Measurements from ENCODE around the gene INHBB. TPM values are rescaled to one million over a fixed set of nuclear protein-coding genes. Genes with fewer than 3 reads are reported as not detected.

The INHBB gene
- polyA plus RNA-seq, 1 donor from 2014 or later = not detected

GRCh38 chr2:120353591-120353898 lies 7.6 kb downstream of the INHBB start:
- Histone ChIP-seq H3K27me3 (ENCODE audit: insufficient read depth, low read depth, low read length) (peaks cover 21% of the 10 kb centered on the region), H3K9me3 (ENCODE audit: low read length) (no peaks in the 10 kb centered on the region), H3F3A (ENCODE audit: insufficient read depth, low read length, poor library complexity, severe bottlenecking) (no peaks in the 10 kb centered on the region), H4K20me1 (ENCODE audit: insufficient read depth) (no peaks in the 10 kb centered on the region), H3K9me2 (ENCODE audit: insufficient read depth, low read length) (no peaks in the 10 kb centered on the region), H3K36me3 (ENCODE audit: insufficient read depth, low read length) (no peaks in the 10 kb centered on the region), H3K79me2 (replicated peaks; ENCODE audit: insufficient read depth, low read length) (no peaks in the 10 kb centered on the region), H3K4me3 (ENCODE audit: low read length) (no peak overlapping the region), H2AFZ (ENCODE audit: low read depth, low read length) (no peak overlapping the region), H3K27ac (ENCODE audit: low read length) (no peak overlapping the region), H3K4me2 (ENCODE audit: low read length) (no peak overlapping the region), H3K9ac (ENCODE audit: low read length) (no peak overlapping the region)
- TF ChIP-seq TAF1 (IDR thresholded peaks at IDR 0.05; ENCODE audit: low read depth) = no peak
- no peak for TF ChIP-seq SMC3 (conservative IDR thresholded peaks at IDR 0.05; ENCODE audit: poor library complexity)
- TF ChIP-seq, protein P1, sequence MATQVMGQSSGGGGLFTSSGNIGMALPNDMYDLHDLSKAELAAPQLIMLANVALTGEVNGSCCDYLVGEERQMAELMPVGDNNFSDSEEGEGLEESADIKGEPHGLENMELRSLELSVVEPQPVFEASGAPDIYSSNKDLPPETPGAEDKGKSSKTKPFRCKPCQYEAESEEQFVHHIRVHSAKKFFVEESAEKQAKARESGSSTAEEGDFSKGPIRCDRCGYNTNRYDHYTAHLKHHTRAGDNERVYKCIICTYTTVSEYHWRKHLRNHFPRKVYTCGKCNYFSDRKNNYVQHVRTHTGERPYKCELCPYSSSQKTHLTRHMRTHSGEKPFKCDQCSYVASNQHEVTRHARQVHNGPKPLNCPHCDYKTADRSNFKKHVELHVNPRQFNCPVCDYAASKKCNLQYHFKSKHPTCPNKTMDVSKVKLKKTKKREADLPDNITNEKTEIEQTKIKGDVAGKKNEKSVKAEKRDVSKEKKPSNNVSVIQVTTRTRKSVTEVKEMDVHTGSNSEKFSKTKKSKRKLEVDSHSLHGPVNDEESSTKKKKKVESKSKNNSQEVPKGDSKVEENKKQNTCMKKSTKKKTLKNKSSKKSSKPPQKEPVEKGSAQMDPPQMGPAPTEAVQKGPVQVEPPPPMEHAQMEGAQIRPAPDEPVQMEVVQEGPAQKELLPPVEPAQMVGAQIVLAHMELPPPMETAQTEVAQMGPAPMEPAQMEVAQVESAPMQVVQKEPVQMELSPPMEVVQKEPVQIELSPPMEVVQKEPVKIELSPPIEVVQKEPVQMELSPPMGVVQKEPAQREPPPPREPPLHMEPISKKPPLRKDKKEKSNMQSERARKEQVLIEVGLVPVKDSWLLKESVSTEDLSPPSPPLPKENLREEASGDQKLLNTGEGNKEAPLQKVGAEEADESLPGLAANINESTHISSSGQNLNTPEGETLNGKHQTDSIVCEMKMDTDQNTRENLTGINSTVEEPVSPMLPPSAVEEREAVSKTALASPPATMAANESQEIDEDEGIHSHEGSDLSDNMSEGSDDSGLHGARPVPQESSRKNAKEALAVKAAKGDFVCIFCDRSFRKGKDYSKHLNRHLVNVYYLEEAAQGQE (IDR thresholded peaks at IDR 0.05; ENCODE audit: borderline replicate concordance) = no peak
- TF ChIP-seq MXI1 (conservative IDR thresholded peaks at IDR 0.05; ENCODE audit: poor library complexity, severe bottlenecking) = no peak
- no peak for TF ChIP-seq RAD21 (conservative IDR thresholded peaks at IDR 0.05)
- TF ChIP-seq EP300 (conservative IDR thresholded peaks at IDR 0.05; ENCODE audit: poor library complexity, severe bottlenecking) = no peak
- no peak for TF ChIP-seq CTCF (IDR thresholded peaks at IDR 0.05; ENCODE audit: poor library complexity, severe bottlenecking)
- TF ChIP-seq POLR2AphosphoS5 (IDR thresholded peaks at IDR 0.05) = no peak
- no peak for TF ChIP-seq EZH2 (IDR thresholded peaks at IDR 0.05; ENCODE audit: borderline replicate concordance, insufficient read depth, low read length, poor library complexity, severe bottlenecking)

DNA sequence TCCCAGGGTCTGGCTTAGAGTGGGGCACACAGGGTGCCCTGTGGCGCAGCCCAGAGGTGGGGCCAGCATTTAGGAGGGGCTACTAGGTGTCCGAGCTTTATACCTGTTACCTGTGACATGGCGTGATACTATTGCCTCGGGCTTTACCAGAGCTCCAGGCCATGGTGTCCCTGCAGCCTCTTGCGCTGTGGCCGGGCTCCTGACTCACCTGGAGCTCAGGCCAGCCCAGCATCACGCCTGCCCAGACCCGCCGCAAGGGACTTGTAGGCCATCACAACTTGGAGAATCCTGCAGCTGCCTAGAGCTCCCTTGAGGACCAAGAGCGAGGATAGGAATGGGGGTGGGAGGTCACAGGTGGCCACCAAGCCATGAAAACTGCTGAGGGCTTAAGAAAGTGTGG lies 8.0 kb downstream of the INHBB start:
- Histone ChIP-seq H3K4me3 (ENCODE audit: low read length) (no peak overlapping the region), H3K36me3 (ENCODE audit: insufficient read depth, low read length) (no peaks in the 10 kb centered on the region), H3K9ac (ENCODE audit: low read length) (no peak overlapping the region), H2AFZ (ENCODE audit: low read depth, low read length) (no peak overlapping the region), H3K9me3 (ENCODE audit: low read length) (no peaks in the 10 kb centered on the region), H3K9me2 (ENCODE audit: insufficient read depth, low read length) (no peaks in the 10 kb centered on the region), H4K20me1 (ENCODE audit: insufficient read depth) (no peaks in the 10 kb centered on the region), H3K4me2 (ENCODE audit: low read length) (no peak overlapping the region), H3K79me2 (replicated peaks; ENCODE audit: insufficient read depth, low read length) (no peaks in the 10 kb centered on the region), H3F3A (ENCODE audit: insufficient read depth, low read length, poor library complexity, severe bottlenecking) (no peaks in the 10 kb centered on the region), H3K27me3 (ENCODE audit: insufficient read depth, low read depth, low read length) (peaks cover 17% of the 10 kb centered on the region), H3K27ac (ENCODE audit: low read length) (no peak overlapping the region)
- no peak for TF ChIP-seq TAF1 (IDR thresholded peaks at IDR 0.05; ENCODE audit: low read depth)
- no peak for TF ChIP-seq EZH2 (IDR thresholded peaks at IDR 0.05; ENCODE audit: borderline replicate concordance, insufficient read depth, low read length, poor library complexity, severe bottlenecking)
- no peak for TF ChIP-seq MXI1 (conservative IDR thresholded peaks at IDR 0.05; ENCODE audit: poor library complexity, severe bottlenecking)
- TF ChIP-seq SMC3 (conservative IDR thresholded peaks at IDR 0.05; ENCODE audit: poor library complexity) = no peak
- no peak for TF ChIP-seq RAD21 (conservative IDR thresholded peaks at IDR 0.05)
- TF ChIP-seq, protein P1 (IDR thresholded peaks at IDR 0.05; ENCODE audit: borderline replicate concordance) = no peak
- no peak for TF ChIP-seq CTCF (IDR thresholded peaks at IDR 0.05; ENCODE audit: poor library complexity, severe bottlenecking)
- no peak for TF ChIP-seq POLR2AphosphoS5 (IDR thresholded peaks at IDR 0.05)
- TF ChIP-seq EP300 (conservative IDR thresholded peaks at IDR 0.05; ENCODE audit: poor library complexity, severe bottlenecking) = no peak

All from neural cell (in vitro differentiated cells).